ENCODE results near the gene EXOC4.

Gene EXOC4

GRCh38 chr7:133501771-133502170 lies 248.9 kb downstream of the EXOC4 start:
- no peak for DNase-seq

GRCh38 chr7:133502498-133502897 lies 249.6 kb downstream of the EXOC4 start:
- DNase-seq = no peak

GRCh38 chr7:133502972-133503371 lies 250.1 kb downstream of the EXOC4 start:
- DNase-seq = no peak

- no peak for DNase-seq
Observed at GRCh38 chr7:133504825-133505224, 251.9 kb downstream of the EXOC4 start.

GRCh38 chr7:133509822-133510221 lies 256.9 kb downstream of the EXOC4 start:
- no peak for DNase-seq

- no peak for DNase-seq
Observed at GRCh38 chr7:133510326-133511055, 257.6 kb downstream of the EXOC4 start.

GRCh38 chr7:133511252-133511651 lies 258.4 kb downstream of the EXOC4 start:
- no peak for DNase-seq

GRCh38 chr7:133511708-133512107 lies 258.8 kb downstream of the EXOC4 start:
- DNase-seq = no peak

- no peak for DNase-seq
Observed at GRCh38 chr7:133512560-133512959, 259.7 kb downstream of the EXOC4 start.

GRCh38 chr7:133513608-133514007 lies 260.7 kb downstream of the EXOC4 start:
- no peak for DNase-seq

- no peak for DNase-seq
Observed at GRCh38 chr7:133514551-133514950, 261.7 kb downstream of the EXOC4 start.

GRCh38 chr7:133517766-133518165 lies 264.9 kb downstream of the EXOC4 start:
- no peak for DNase-seq

GRCh38 chr7:133518718-133519117 lies 265.8 kb downstream of the EXOC4 start:
- no peak for DNase-seq

GRCh38 chr7:133520248-133520647 lies 267.4 kb downstream of the EXOC4 start:
- no peak for DNase-seq

GRCh38 chr7:133522501-133522900 lies 269.6 kb downstream of the EXOC4 start:
- no peak for DNase-seq

GRCh38 chr7:133528796-133529195 lies 275.9 kb downstream of the EXOC4 start:
- DNase-seq = no peak

- DNase-seq = no peak
Observed at GRCh38 chr7:133529861-133530260, 277.0 kb downstream of the EXOC4 start.

GRCh38 chr7:133530682-133531081 lies 277.8 kb downstream of the EXOC4 start:
- no peak for DNase-seq

GRCh38 chr7:133534816-133535215 lies 281.9 kb downstream of the EXOC4 start:
- no peak for DNase-seq

GRCh38 chr7:133535308-133535707 lies 282.4 kb downstream of the EXOC4 start:
- DNase-seq = no peak

- DNase-seq = no peak
Observed at GRCh38 chr7:133536450-133536849, 283.6 kb downstream of the EXOC4 start.

- DNase-seq = no peak
Observed at GRCh38 chr7:133539016-133539415, 286.1 kb downstream of the EXOC4 start.

- no peak for DNase-seq
Observed at GRCh38 chr7:133540096-133540860, 287.4 kb downstream of the EXOC4 start.

GRCh38 chr7:133542209-133542780 lies 289.4 kb downstream of the EXOC4 start:
- DNase-seq = no peak
